Panc1 (cell line): ENCODE results near the gene CCR5AS.
"Not testable (repeated sequence)": the region's sequence is repeated elsewhere in the genome, so short reads cannot be mapped to it uniquely, and the experiment has no call there.

Experiments
- ATAC-seq: fragments of 200-7000 bp; cut with Tn5 transposase; 2 replicates; pipeline ENCODE4 v1.9.1; 2020; ENCODE audit warnings: mild to moderate bottlenecking, moderate library complexity
- BruUV-seq: library from RNA; stranded (reverse); fragments of 400-500 nt; replicated peaks from 2 replicates; lab custom pipeline; 2021; lab: Mats Ljungman, UMichigan
- CTCF ChIA-PET: fragments of 300-600 bp; sonication (Branson Sonifier 250); formaldehyde crosslinking; loops from one replicate; lab custom pipeline; 2022; ENCODE audit warnings: antibody characterized with exemption; lab: Charles Lee
- POLR2A ChIA-PET: fragments of 300-600 bp; sonication (Branson Sonifier 250); formaldehyde crosslinking; loops from one replicate; lab custom pipeline; 2022; ENCODE audit warnings: antibody characterized with exemption; lab: Charles Lee
- DNase-seq: peaks from one replicate; pipeline ENCODE4 v3.0.0-alpha.2; 2010; ENCODE audit warnings: low read depth, low spot score
- H3K27ac ChIP-seq: 2 replicates; pipeline ENCODE4 v1.5.1; 2011; ENCODE audit warnings: mild to moderate bottlenecking, low read length, inconsistent platforms
- H3K27me3 ChIP-seq: fragments of 200-500 bp; sonication (Bioruptor generic); 2 replicates; pipeline ENCODE4 v1.6.0; 2014; ENCODE audit warnings: low read length, inconsistent platforms; ENCODE audit not compliant: control insufficient read depth, insufficient read depth
- H3K36me3 ChIP-seq: fragments of 200-500 bp; sonication (Bioruptor generic); 2 replicates; pipeline ENCODE4 v1.5.1; 2014; ENCODE audit warnings: inconsistent platforms, mild to moderate bottlenecking, low read length, moderate library complexity; ENCODE audit not compliant: control insufficient read depth, insufficient read depth
- H3K4me1 ChIP-seq: 2 replicates; pipeline ENCODE4 v1.5.1; 2011; ENCODE audit warnings: inconsistent platforms, mild to moderate bottlenecking, low read length, moderate library complexity; ENCODE audit not compliant: control insufficient read depth, insufficient read depth
- H3K4me3 ChIP-seq, 2 experiments: 2 replicates each; pipeline ENCODE4 v1.5.1; 2011 to 2012; ENCODE audit warnings: low read depth in 2 of 2, low read length in 2 of 2, mild to moderate bottlenecking in 2 of 2, inconsistent platforms in 1 of 2, moderate library complexity in 1 of 2
- H3K9me3 ChIP-seq: fragments of 200-500 bp; sonication (Bioruptor generic); 2 replicates; pipeline ENCODE4 v1.5.1; 2014; ENCODE audit warnings: low read depth, mild to moderate bottlenecking, inconsistent platforms, low read length, moderate library complexity; ENCODE audit not compliant: control insufficient read depth, insufficient read depth
- POLR2AphosphoS5 ChIP-seq: IDR thresholded peaks from 2 replicates; pipeline ENCODE4 v1.6.1; 2012; ENCODE audit warnings: mild to moderate bottlenecking, low read depth, low read length, moderate library complexity
- SIN3A ChIP-seq: IDR thresholded peaks from 2 replicates; pipeline ENCODE4 v1.6.1; 2012; ENCODE audit warnings: low read depth, mild to moderate bottlenecking, low read length, moderate library complexity, borderline replicate concordance; ENCODE audit not compliant: insufficient read depth
- in situ Hi-C: cut with HindIII; loops from 2 replicates; pipeline ENCODE4 v1.10.0; 2016; ENCODE audit warnings: low sequenced_read_pairs, low pct_unique_long_range_greater_than_20kb
- intact Hi-C: fragments of 100-400 bp; cut with micrococcal nuclease; formaldehyde crosslinking; loops from one replicate; pipeline ENCODE4 v1.10.0; 2022; ENCODE audit not compliant: unreplicated experiment
- TF ChIP-seq, protein P1 (sequence below): fragments of 450-650 bp; IDR thresholded peaks from 2 replicates; pipeline ENCODE4 v1.5.1; 2017; ENCODE audit warnings: mild to moderate bottlenecking
- TF ChIP-seq, protein P2 (sequence below), 2 experiments: IDR thresholded peaks; 2 replicates each; pipeline ENCODE4 v1.6.1; 2011 to 2012; ENCODE audit warnings: low read depth in 2 of 2, control low read depth in 1 of 2, low read length in 1 of 2, mild to moderate bottlenecking in 1 of 2, moderate library complexity in 1 of 2; ENCODE audit not compliant: insufficient read depth in 1 of 2

Gene CCR5AS

DNA sequence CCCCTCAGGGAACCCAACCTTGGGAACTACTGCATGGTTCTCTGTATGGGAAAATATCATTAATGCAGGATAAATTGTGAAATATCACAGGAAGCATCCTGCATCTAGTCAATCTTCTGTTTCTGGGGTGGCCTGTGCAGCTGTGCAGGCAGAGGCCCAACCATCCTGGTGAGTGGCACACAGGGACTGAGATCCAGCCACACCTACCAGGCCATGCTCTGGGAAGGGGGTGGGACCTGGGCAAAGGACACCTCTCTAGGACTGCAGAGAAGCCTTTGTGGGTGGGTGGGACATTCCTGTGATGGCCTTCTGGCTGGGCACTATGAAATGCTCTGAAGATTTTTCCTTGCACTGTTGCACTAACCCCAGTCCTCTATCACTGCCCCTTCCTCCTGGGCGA lies 27.0 kb upstream of the CCR5AS start:
- Histone ChIP-seq H3K27ac (no peak overlapping the region), H3K4me3 (no peak overlapping the region), H3K27me3 (no peaks in the 10 kb centered on the region; the same call in 1 of the 2 replicates), H3K4me1 (no peaks in the 10 kb centered on the region), H3K9me3 (no peaks in the 10 kb centered on the region), H3K36me3 (no peaks in the 10 kb centered on the region)
- in situ Hi-C loops (no loop called here), intact Hi-C loops (no loop called here)
- no TSS peak for BruUV-seq
- DNase-seq (no peak), ATAC-seq (no peak)
- POLR2A ChIA-PET, result no interaction called here
- TF ChIP-seq SIN3A, result no peak
- TF ChIP-seq, protein P1, sequence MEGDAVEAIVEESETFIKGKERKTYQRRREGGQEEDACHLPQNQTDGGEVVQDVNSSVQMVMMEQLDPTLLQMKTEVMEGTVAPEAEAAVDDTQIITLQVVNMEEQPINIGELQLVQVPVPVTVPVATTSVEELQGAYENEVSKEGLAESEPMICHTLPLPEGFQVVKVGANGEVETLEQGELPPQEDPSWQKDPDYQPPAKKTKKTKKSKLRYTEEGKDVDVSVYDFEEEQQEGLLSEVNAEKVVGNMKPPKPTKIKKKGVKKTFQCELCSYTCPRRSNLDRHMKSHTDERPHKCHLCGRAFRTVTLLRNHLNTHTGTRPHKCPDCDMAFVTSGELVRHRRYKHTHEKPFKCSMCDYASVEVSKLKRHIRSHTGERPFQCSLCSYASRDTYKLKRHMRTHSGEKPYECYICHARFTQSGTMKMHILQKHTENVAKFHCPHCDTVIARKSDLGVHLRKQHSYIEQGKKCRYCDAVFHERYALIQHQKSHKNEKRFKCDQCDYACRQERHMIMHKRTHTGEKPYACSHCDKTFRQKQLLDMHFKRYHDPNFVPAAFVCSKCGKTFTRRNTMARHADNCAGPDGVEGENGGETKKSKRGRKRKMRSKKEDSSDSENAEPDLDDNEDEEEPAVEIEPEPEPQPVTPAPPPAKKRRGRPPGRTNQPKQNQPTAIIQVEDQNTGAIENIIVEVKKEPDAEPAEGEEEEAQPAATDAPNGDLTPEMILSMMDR, result no peak
- no peak for TF ChIP-seq POLR2AphosphoS5
- TF ChIP-seq, protein P2, sequence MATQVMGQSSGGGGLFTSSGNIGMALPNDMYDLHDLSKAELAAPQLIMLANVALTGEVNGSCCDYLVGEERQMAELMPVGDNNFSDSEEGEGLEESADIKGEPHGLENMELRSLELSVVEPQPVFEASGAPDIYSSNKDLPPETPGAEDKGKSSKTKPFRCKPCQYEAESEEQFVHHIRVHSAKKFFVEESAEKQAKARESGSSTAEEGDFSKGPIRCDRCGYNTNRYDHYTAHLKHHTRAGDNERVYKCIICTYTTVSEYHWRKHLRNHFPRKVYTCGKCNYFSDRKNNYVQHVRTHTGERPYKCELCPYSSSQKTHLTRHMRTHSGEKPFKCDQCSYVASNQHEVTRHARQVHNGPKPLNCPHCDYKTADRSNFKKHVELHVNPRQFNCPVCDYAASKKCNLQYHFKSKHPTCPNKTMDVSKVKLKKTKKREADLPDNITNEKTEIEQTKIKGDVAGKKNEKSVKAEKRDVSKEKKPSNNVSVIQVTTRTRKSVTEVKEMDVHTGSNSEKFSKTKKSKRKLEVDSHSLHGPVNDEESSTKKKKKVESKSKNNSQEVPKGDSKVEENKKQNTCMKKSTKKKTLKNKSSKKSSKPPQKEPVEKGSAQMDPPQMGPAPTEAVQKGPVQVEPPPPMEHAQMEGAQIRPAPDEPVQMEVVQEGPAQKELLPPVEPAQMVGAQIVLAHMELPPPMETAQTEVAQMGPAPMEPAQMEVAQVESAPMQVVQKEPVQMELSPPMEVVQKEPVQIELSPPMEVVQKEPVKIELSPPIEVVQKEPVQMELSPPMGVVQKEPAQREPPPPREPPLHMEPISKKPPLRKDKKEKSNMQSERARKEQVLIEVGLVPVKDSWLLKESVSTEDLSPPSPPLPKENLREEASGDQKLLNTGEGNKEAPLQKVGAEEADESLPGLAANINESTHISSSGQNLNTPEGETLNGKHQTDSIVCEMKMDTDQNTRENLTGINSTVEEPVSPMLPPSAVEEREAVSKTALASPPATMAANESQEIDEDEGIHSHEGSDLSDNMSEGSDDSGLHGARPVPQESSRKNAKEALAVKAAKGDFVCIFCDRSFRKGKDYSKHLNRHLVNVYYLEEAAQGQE (IDR thresholded peaks at IDR 0.05; ENCODE audit: insufficient read depth in 1 of 2, low read depth in 2 of 2, low read length in 1 of 2), result no peak
- CTCF ChIA-PET, result no interaction called here

DNA sequence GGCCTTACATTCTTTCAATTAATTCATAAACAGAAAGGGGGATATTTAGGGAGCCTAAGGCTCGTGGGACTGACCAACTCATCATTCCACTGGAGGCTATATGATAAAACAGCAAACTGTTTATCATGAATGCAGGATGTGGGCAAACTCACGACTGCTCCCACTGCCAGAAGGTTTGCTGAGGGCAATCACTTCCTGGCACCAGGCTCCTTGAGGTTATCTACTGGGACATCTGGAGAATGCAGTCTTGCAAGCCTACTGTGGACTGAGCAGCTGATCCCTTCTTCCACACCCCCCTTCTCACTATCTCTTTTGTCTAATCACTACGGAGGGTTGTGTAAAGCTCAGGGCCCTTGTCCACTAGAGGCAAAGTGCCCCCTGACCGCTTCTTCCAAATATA lies 26.3 kb upstream of the CCR5AS start:
- H3K4me3 ChIP-seq, H3K9me3 ChIP-seq, intact Hi-C loops, H3K4me1 ChIP-seq, H3K36me3 ChIP-seq, H3K27ac ChIP-seq, POLR2A ChIA-PET, ATAC-seq, DNase-seq, H3K27me3 ChIP-seq, BruUV-seq, in situ Hi-C loops: not testable (repeated sequence)
- CTCF ChIA-PET, result interaction anchor here (0.5 kb wide), 1 partner anchor 9 kb away, joined by 4 read pairs; no protein-coding TSS in a partner anchor

DNA sequence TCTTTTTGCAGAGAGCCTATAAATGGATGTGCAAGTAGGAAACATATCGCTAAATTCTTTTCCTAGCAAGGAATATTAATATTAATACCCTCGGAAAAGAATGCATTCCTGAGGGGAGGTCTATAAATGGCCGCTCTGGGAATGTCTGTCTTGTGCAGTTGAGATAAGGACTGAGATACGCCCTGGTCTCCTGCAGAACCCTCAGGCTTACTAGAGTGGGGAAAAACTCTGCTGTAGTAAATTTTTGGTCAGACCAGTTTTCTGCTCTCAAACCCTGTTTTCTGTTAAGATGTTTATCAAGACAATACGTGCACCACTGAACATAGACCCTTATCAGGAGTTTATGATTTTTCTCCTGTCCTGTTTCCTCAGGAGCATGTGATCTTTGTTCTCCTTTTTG lies 25.0 kb upstream of the CCR5AS start:
- DNase-seq, intact Hi-C loops, H3K4me3 ChIP-seq, H3K27ac ChIP-seq, BruUV-seq, H3K27me3 ChIP-seq, ATAC-seq, CTCF ChIA-PET, in situ Hi-C loops, H3K4me1 ChIP-seq, H3K9me3 ChIP-seq, POLR2A ChIA-PET, H3K36me3 ChIP-seq: not testable (repeated sequence)

DNA sequence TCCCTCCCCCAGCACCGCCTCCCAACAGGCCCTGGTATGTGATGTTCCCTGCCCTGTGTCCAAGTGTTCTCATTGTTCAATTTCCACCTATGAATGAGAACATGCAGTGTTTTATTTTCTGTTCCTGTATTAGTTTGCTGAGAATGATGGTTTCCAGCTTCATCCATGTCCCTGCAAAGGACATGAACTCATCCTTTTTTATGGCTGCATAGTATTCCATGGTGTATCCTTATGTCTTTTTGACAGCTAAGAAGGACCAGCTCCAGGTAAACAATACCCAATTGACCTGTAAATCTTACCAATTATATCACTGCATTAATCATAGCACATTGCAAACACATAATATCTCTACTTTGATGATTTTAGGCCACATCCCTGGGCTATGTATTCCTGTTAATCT lies 24.0 kb upstream of the CCR5AS start:
- POLR2A ChIA-PET, in situ Hi-C loops, H3K9me3 ChIP-seq, ATAC-seq, H3K4me3 ChIP-seq, DNase-seq, CTCF ChIA-PET, H3K27me3 ChIP-seq, intact Hi-C loops, H3K36me3 ChIP-seq, H3K27ac ChIP-seq, H3K4me1 ChIP-seq, BruUV-seq: not testable (repeated sequence)
